ENCODE data around the gene MTOR.

MTOR gene

DNA sequence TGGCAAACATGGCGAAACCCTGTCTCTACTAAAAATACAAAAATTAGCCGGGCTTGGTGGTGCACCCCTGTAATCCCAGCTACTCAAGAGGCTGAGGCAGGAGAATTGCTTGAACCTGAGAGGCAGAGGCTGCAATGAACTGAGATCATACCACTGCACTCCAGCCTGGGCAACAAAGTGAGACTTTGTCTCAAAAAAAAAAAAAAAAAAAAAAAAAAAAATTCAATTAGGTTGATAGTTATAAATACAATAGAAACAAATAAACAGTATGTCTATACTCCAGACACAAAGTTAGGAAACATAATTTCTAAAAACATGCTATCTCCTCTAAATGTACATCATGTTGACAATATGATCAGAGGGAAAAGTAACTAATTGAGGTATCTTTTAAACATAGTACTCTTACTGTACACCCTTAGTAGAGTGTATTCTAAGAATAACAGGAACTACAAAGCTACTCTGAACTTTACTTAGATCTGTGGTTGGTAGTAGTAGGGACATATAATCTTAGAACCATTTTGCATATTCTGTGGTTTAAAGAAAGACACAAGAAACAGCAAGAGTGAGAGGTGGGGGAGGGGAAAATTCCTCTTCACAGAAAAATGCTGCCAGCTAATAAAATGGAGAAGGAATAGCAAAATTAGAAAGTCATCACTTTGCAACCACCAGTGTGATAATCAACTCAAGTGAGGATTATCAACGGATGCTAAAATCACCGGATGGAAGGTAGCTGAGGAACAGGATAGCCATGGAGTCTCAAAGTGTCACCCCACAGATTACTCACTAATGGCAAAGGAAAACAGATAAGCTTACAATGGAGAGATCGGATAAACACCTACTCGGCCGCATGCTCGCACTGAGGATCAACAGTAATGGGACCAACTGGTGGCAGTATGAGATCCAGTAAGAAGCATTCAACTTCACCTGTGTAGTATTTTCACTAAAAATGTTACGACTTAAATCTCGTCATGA is 35.0 kb downstream of the MTOR start:
- in situ Hi-C loops (cut with MboI; ENCODE audit: low sequenced_read_pairs) = no loop called here

DNA sequence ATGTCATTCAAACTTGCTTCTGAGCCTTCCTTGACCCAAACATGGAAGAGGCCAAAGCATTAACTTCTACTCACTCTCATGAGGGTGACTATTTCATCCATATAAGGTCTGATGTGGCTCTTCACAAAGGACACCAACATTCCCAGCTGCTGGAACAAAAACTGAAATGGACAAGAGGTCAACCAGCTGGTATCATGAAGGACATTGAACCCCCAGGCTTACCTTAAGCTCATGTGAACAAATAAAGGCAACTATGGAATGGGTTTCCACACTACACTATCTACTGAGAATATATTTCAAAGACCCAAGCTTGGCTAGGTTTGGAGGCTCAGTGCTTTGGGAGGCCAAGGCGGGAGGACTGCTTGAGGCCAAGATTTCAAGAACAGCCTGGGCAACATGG is 46.3 kb downstream of the MTOR start:
- in situ Hi-C loops (cut with MboI; ENCODE audit: low sequenced_read_pairs) = no loop called here

DNA sequence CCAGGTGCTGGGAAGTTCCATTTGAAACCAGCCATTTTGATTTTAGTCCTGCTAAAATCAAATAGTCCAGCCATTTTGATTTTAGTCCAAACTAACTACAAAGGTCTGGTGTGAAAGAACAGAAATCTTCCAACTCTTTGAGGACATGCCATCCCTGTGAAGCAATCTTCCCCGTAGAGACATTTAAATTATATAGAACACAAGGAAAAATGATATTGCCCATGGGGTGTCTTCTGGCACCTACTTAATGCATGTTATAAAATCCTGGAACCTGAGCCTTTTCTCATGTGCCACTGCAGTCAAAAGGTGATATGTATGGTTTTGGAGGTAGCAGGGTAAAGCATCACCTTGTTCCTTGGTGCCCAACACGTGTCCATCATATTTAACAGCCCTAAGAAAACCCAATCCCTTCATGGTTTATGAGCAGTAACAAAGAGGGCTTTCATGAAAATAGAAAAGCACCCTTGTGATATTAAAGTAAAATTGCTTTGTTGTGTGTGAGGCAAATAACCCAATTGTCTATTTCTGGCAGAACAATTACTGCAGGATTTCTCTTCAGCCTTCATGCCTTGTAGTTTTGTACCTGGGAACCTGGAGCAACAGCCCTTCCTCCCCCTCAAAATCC is 46.9 kb downstream of the MTOR start:
- in situ Hi-C loops (cut with MboI; ENCODE audit: low sequenced_read_pairs) = no loop called here

DNA sequence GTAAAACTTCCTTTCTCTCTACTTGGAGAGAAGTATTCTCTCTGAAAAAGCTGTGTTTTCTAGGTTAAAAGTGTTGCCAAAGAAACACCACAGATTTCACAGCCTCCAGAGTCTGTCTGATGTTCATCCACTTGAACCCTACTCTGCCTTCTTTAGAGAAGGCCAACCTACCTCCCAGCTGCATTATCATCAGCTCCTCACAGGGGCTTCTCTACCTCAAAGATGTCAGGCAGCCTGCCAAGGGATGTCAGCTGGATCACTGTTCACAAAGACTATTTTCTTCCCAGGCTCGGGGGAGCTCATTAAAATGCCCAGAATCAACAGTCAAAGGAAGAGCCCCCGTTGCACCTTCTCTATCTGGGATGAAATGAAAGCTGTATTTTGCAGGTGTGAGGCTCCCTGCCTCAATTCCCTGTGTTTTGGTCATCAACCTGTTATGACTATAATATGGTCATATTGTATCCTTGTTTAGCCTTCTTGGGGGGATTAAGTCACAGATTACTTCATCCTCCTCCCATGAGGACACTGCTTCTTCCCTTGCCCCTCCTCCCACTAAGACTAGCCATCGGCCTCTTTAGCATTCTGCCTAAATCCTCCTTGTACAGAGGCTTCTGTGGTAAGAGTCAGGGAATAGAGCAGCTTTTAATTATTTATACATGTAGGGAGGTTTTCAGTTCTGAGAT is 47.5 kb downstream of the MTOR start:
- in situ Hi-C loops (cut with MboI; ENCODE audit: low sequenced_read_pairs) = no loop called here

DNA sequence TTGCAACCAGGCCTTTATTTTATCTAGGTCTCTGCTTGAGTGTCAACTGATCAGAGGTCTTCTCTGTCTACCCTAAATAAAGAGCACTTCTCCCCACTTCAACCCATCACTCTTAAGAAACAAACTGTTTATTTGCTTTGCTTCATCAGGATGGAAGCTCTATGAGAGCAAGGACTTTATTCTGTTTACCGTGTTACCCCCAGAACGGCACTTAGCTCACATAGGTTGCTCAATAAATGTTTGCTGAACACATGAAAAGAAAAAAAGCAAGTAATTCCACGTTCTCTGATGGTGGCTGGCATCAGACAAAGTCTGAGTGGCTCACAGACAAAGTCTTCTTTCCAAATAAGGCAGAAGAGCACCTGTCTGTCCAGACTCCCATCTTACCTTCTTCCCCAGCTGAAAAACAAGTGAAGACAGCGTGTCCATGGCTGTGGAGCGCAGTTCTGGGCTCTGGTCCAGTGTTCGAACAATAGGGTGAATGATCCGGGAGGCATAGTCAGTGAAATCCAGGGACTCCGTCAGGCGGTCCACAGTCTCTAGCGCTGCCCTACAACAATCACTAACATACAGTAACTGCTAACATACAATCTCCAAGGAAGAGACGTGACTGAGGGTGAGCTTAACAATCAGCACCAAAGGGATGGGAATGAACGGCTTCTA is 50.3 kb downstream of the MTOR start:
- in situ Hi-C loops (cut with MboI; ENCODE audit: low sequenced_read_pairs) = no loop called here

DNA sequence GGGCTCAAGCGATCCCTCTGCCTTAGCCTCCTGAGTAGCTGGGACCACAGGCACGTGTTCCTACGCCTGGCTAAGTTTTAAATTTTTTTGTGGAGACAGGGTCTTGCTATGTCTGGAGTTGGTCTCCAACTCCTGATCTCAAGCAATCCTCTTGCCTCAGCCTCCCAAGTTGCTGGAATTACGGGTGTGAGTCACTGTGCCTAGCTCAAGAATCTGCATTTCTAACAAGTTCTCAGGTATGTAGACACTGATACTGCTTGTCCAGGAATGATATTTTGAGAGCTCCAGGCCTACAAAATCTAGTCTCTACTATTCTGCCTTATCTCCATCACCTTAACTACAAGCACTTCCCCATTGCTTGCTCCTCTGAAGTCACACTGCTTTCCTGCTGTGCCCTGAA is 50.9 kb downstream of the MTOR start:
- in situ Hi-C loops (cut with MboI; ENCODE audit: low sequenced_read_pairs) = no loop called here

DNA sequence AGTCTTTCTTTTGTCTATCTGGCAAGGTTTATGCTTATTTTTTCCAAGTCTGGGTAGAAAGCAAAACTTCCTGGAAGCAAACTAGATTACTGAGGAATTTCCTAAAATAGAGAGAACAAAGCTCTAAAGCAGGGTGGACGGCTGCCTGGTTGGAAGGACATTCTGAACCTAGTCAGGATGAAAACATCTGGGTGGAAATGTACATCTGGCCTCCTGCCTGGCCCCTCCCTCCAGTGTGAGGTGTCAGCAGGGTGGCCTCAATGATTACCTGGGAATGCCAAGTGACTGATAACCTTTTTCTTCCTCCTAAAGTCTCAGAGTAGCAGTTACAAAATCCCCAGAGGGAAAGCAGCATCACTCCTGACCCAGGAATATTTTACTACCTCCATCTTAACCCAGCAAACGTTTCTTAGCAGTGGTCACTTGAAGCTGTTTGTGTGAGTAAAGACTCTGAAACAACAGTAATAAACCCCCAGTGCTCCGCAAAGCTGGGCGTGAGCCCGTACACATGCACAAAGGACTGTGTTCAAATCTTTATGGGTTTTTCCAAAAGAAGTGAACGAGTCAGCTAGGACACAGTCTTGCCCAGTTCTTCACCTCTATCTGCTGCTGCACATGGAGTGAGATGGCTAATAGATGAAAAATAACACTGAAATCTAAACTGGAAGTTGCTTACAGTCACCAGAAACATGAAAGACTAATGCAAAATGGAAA is 54.3 kb downstream of the MTOR start:
- in situ Hi-C loops (cut with MboI; ENCODE audit: low sequenced_read_pairs) = no loop called here

DNA sequence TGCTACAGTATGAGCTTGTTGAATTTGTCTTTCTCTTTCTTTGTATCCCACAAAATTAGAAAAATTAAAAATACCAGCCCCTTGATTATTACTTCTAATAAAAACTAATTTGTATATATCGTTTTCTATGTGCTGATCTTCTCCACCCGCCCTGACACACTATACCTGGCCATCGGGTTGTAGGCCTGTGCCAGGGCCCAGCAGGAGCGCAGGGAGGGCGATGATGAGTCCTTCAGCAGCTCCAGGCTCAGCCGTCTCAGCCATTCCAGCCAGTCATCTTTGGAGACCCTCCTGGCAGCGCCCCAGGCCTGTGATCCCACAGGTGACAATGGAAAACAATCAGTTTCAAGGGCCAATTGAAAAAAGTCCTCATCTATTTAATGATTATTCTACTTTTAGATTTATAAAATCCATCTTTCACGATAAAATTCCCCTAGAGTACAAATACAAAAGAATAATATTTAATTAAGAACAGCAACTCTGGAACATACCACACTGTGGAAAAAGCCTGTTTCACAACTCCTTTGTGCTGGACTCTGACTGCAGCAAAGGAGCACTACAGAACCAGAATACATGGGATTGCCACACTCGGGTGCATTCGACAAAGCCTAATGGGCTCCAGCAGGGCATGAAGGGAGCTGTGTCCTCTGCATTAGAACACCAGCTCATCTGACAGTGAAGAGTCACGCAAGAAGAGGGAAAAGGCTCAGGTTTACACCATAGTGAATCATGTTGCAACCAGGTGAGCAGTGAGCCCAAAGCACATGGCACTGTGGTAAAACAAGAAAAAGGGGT is 57.8 kb downstream of the MTOR start:
- in situ Hi-C loops (cut with MboI; ENCODE audit: low sequenced_read_pairs) = no loop called here

DNA sequence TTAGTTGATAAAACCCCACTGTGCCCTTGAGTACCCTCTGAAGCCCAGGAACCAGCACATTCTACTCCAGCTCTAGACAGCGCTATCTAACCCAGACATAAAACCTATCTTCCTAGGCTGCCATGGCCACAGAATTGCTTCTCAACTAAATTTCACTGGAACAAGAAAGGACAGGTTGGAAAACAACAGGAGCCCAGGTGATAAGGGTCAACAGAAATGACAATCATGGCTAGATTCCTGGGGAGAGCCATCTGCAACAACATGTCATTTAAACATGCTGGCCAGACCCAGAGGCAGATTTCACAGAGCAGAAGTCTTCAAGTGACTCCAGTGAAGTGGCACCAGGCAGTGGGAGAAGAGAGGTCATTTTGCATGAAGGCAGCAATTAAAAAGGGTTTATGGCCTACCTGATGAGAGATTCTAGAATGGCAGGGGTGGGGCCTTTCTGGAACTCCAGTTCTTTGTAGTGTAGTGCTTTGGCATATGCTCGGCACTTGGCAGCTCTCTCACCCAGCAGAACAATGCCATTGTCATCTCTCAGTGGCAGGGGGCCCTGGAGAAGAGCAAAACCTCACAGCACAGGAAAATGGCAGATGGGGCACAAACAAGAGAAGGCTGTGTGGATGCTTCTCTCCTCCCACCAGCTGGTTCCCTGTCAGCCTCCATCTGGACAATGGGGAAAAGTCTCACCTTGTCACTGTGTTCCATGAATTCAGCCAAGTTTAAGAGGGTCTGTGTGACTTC is 63.3 kb downstream of the MTOR start:
- in situ Hi-C loops (cut with MboI; ENCODE audit: low sequenced_read_pairs) = no loop called here

DNA sequence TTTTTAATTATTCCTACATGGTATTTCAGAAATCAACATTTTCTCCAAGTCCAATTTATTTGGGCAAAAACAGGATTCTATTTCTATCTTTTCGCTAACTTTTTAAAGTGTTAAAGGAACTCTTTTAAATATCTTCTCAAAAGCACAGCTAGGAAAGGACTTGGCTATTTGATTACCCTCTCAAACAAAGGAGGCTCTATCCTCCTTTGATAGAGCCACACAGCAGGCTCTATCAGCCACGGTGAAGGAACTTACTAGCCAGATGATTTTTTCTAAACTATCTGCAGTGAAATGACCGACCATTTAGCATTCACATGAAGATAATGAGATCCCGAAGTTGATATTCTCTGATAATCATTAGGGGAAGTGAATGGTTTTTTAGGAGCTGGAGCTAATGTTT is 64.1 kb downstream of the MTOR start:
- in situ Hi-C loops (cut with MboI; ENCODE audit: low sequenced_read_pairs) = no loop called here

DNA sequence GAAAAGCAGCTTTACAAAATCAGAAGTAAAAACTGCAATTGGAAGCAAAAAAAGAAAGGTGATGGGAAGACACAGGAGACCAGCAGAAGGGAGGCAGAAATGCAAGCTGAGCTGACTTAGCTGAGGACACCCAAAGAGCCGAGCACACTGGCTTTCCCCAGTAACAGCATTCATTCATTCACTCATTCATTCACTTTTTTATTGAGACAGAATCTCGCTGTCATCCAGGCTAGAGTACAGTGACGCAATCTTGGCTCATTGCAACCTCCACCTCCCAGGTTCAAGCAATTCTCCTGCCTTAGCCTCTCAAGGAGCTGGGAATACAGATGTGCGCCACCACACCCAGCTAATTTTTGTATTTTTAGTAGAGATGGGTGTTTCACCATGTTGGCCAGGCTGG is 65.0 kb downstream of the MTOR start:
- in situ Hi-C loops (cut with MboI; ENCODE audit: low sequenced_read_pairs) = no loop called here

DNA sequence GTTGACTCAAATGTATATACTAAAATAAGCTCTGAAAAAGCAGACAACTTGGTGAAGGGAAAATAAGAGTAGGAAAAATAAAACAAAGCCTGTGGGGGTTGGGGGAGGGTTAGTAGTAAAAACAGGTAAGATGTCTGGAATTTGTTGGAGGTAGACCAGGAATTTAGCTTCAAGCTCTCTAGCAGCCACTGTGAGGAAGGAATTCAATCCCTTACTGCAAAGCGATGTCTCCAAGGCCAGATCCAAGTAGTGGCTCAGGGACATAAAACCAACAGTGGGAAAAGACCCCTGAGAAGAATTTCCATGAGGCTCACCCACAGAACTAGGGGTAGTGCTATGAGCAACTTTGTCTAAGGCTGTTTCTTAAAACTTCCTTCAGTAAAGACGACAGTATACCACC is 65.4 kb downstream of the MTOR start:
- in situ Hi-C loops (cut with MboI; ENCODE audit: low sequenced_read_pairs) = no loop called here

DNA sequence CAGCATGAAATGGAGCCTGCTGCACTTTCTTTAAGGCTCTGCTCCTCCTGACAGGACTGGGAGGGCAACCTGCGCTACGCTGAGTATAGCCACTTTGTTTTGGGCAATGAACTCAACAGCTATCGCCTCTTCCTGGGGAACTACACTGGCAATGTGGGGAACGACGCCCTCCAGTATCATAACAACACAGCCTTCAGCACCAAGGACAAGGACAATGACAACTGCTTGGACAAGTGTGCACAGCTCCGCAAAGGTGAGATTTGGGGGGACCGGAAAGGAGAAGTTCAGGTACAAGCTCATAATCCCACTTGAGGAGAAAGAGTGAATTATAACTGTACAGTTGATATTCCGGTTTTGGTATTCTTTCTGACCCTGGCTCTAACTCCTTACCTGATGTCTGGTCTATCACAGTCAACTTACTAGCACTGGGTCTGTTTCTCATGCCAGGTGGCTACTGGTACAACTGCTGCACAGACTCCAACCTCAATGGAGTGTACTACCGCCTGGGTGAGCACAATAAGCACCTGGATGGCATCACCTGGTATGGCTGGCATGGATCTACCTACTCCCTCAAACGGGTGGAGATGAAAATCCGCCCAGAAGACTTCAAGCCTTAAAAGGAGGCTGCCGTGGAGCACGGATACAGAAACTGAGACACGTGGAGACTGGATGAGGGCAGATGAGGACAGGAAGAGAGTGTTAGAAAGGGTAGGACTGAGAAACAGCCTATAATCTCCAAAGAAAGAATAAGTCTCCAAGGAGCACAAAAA is 67.8 kb downstream of the MTOR start:
- in situ Hi-C loops (cut with MboI; ENCODE audit: low sequenced_read_pairs) = no loop called here

DNA sequence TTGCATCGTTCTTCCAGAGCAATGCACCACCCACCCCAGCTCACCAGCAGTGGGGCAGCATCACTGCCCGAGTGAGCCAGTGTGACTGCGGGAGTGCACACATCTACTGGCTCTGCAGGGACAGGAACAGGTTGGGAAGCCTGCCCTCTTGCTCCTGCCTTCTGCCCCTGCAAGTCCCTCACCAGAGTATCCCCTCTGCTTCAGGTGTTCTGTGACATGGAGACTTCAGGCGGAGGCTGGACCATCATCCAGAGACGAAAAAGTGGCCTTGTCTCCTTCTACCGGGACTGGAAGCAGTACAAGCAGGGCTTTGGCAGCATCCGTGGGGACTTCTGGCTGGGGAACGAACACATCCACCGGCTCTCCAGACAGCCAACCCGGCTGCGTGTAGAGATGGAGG is 69.0 kb downstream of the MTOR start:
- in situ Hi-C loops (cut with MboI; ENCODE audit: low sequenced_read_pairs) = no loop called here

DNA sequence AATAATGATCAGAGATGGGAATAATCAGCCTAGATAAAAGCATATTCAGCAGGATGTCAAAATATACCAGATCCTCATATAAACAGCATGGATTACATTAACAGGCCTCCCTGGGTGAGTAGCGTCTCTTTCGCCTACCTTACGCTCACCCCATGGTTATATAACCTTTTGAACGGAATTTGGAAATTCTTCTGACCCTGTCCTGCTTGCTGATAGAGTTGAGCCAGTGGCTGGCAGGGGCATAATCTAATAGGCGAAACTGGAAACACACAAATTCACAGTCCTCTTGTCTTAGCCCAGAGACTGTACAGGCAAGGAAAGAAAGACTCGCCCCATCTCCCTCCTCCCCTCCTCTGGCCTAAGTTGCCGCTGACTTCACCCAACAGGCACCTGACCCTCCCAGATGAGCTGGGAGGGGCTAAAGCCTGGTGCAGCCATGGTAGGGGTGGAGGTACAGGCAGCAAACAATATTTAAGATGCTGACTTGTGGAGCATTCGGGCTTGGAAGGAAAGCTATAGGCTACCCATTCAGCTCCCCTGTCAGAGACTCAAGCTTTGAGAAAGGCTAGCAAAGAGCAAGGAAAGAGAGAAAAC is 73.4 kb downstream of the MTOR start, which contains the start of gene ANGPTL7:
TSS of gene ANGPTL7 (plus strand) at position 498 of the 594 bp plus-strand sequence. CDS start 225 bp downstream, outside the sequence.
- in situ Hi-C loops (cut with MboI; ENCODE audit: low sequenced_read_pairs) = no loop called here

DNA sequence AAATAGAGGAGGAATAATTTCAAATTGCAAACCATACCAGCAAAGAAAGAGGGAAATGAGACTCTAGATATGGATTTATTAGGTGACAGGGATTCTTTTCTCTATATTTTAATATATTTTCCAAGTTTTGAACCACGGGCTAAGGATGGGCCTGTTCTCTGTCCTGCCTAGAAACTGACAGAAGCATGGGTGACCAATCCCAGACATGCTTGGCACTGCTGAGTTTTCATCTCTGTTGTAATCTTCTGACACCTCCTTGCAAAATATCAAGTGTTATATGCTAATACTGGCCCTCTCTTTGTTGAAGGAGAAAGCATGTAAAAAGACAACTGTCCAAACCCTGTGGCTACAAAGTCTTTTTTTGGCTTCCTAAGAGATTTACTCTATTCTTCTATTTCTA is 74.0 kb downstream of the MTOR start:
- in situ Hi-C loops (cut with MboI; ENCODE audit: low sequenced_read_pairs) = no loop called here

DNA sequence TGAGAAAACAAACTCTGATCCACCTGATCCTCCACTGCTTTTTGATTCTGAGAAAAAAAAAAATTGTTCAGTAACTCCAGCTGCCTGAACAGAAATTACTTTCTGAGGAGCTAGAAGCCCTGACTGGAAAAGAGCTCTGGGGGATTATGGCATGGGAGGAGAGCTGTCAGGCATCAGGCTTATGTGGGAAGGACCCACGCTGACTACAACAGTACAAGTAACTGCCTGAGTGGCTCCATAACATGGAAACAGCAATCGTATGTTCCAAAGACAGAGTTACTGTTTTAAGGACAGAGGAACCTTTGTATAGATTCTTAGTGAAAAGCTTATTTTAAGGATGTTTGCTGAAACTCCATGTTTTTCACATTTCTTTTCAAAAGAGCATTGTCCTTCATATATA is 74.4 kb downstream of the MTOR start:
- in situ Hi-C loops (cut with MboI; ENCODE audit: low sequenced_read_pairs) = no loop called here

DNA sequence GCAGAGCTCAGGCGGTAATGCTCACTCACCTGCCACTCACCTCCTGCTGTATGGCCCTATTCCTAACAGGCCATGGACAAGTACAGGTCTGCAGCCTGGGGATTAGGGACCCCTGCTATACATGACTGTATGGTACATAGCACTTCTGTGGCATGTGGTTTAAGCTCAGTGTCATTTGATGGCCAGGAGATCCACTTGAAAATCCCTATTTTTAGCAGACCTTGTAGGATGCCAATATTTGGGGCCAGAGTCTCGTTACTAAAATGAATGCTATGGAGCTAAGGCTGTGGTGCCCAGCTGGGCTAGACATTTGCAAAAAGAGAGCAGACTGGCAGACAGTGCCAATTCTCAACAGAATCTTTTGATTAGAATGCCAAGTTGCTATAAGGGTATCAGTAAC is 74.9 kb downstream of the MTOR start:
- in situ Hi-C loops (cut with MboI; ENCODE audit: low sequenced_read_pairs) = no loop called here
